GM19438 (cell line): ENCODE data around the gene SLC25A22.

Experiments
- ATAC-seq: cut with Tn5 transposase; IDR thresholded peaks from one replicate; pipeline ENCODE4 v1.9.1; 2021; ENCODE audit warnings: low read depth; ENCODE audit not compliant: unreplicated experiment

Gene SLC25A22

DNA sequence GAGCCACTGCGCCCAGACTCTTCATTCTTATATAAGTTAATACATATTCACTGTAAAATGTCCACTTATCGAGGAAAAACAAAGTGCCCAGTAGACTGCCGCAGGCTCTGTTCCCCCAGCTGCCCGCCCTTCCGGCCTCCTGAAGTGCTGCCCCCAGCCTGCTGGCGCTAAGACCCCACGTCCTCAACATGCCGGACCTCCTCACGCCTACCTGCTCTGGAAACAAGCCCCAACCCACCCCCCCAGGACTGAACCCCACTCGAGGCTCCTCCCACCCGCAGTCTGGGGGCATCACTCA lies 21.9 kb downstream of the SLC25A22 start:
- no peak for ATAC-seq

DNA sequence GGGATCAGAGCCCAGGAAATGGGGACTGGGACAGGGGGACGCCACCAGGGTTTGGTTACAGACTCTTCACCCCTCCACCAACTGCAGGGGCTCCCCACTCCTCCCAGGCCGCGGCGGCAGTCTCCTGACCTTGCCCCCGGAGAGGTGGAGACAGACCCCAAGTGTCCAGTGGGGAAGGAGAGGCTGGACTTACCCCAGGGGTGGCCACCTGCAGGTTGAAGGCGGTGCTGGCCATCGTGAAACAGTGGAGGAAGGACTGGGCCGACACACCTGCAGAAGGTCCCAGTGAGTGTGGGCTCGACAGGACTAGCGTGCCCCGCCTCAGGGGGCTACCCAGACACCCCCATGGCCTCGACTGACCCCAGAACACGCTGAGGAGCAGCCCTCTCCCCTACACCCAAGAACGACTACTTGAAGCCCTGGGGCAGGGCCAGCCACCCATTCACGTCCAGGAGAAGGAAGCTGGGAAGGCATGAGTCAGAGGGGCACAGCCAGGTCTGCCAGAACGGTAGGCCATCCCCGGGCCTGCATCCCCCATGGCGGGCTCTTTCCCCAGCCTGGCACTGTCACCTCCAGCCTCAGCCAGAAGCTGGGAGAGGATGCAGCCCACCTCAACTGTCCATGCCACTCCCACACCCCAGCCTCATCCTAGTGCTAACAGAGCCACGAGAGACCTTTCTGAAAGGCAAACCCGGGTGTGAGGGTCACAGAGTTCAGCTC lies 23.0 kb downstream of the SLC25A22 start:
- no peak for ATAC-seq

DNA sequence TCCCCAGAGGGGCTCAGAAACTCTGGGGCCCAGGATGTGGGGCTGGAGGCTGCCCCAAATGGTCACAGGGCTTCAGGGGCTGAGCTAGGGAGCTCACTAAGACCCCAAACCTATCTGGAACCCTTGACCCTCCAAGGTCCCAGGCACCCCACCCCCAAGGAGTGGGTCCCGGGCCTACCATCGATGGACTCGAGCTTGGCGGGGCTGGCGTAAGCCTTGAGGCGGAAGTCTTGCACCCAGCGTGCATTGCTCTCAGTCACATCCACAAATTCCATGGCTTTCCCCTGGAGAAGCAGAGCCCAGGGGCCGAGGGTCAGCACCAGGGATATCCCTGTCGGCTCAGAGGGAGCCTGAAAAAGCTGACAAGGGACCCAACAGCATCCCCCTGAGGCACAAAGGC lies 24.3 kb downstream of the SLC25A22 start:
- no peak for ATAC-seq

DNA sequence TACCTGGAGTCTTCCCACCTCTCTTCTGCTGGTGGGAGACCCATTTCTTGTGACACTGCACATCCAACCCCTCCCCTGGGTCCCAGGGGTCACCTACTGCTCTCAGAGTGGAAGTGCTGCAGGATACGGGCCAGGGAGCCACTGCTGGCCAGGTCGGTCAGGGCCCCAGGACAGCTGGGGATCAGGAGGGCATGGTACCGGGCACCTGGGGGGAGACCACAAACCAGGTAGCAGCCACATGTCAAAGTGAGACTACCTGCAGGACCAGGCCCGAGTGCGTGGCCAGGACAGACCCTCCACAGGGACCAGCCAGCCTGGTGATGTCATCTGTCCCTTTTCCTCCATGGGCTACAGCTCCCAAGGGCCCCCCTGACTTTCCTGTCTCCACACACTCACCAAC lies 24.7 kb downstream of the SLC25A22 start:
- no peak for ATAC-seq

DNA sequence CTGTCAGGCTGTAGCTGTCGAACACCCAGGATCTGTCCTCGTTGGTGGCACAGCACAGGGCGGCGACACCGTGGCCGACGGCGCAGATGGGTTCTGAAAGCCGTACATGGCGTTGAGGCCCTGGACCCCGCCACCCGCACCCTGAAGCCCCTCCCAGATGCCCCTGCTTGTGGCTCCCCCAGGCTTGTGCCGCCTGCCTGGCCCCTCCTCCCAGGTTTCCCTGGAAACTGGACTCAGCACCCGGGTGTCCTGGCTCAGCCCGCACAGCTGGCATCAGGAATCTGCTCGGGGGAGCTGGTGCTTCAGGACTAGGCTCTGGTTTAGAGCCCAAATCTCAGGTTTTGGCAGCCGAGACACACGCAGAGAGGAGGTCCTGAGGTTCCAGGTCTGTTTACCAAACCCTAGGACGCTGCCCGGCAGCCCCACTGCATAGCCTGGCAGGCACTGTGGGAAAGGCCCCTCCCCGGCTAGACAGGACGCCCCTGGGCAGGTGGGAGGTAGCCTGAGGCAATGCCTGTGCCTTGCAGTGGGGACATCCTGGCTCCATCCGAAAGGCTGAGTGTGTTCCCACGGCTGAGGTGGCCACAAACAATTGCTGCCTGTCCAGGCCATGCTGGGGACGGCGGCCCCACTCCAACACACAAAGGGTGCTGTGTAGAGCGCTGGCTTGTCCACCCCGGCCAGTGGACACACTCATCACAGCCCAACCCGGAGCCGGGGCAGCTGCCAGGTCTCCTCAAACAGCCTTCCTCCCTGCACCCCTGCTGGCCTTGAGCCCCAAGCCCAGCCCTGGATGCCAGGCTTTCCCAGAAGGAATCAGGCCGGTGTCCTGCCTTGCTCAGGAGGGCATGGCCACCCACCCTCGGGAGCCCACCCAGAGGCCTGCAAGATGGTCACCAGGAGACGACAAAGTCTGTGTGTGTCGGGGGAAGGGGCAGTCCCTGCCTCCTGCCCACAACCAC lies 25.4 kb downstream of the SLC25A22 start:
- no peak for ATAC-seq

DNA sequence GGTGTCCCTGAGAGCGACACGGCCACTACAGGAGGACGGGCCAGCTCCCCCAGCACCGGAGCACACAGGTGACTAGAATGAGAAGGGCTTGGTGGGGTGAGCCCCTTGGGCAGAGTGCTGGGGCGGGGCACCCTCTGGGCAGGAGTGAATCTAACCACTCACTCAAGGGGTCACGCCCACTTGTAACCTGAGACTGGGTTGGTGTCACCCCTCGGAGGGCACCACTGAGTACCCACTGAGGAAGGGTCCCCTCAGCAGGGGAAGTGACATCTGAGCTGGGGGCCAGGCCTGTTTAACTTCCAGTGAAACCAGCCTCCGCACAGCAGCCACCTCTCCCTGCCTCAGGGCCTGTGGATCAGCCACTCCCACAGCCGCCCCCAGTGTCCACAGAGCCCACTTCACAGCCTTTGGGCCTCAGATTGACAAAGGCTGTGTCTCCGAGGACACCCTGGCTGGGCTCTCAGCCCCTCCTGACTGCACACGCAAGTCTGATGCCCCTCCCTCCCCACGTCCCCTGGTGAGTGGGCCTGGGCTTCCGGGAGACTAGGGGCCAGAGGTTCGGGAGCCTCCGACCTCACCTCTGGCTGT lies 26.4 kb downstream of the SLC25A22 start:
- ATAC-seq = no peak

DNA sequence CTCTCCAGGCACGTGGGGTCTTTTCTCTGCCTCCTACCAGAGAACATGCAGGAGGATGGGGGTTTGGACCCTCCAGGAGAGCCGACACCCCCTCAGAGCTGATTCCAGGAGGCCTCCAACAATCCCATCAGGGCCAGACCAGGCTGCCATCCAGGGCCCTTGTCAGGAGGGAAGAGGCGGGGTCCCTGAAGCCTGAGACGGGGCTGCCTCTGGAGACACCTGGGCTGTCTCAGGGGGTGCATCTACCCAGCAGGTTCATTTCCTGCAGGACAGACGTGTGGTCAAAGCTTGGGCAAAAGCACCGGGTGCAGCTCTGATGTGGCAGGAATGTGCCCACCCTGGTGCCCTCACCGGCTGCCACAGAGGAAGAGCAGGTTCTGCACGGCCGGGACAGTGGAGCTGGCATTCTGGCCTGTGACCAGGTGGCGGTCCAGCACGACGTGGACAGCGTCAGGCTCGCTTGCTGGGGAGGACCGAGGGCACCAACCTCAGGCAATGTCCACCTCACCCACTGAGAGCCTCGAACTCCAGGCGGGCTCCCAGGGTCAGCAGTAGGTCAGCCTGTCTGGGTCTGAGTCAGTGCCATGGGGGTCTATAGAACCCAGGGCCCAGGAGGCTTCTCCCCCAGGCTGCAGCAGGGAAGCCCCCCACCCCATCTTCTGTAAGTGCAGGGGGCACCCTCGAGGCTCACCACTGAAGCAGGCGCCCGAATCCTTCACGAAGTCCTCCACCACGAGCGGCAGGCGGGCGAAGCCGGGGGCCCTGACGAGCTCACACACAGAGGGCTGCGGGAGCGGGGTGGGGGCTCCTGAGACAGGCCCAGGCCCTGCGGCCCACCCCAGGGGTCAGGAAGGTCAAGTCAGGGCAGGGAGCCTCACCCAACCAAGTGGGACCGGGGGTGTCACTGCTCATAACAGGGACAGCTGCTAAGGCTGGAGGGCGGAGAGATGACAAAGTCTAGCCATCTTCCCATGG lies 27.2 kb downstream of the SLC25A22 start:
- ATAC-seq = no peak

DNA sequence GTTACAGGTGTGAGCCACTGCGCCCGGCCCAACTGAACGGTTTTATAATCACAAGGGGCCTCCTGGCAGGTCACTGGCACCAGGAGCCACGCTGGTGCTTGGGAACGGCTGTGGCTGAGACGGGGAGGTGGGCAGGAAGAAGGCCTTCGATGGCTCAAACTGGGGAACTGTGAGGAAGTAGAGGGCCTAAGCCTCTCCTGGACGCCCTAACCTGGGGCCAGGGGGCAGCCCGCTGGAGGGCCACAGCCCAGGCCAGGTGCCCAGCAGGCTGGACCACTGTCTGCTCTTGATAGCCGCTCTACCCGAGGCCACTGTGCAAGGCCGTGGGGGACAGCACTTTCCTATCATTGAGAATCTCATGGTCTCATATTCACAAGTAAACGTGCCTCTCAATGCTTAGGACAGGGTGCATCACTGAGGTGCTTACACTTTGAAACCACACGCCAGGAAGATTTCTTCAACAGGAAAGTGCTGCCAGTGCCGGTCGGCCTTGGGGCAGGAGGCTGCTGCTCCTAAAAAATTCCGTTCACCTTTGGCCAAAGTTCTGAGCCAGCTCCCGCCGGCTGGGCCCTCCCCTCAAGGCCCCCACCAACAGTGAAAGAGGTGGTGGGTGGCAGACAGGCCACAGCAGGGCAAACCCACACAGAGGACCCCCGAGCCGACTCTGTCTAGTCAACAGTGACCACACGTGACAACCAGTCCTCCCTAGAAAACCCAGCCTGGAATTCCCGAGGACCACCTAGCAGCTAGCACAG lies 28.0 kb downstream of the SLC25A22 start:
- ATAC-seq = no peak

DNA sequence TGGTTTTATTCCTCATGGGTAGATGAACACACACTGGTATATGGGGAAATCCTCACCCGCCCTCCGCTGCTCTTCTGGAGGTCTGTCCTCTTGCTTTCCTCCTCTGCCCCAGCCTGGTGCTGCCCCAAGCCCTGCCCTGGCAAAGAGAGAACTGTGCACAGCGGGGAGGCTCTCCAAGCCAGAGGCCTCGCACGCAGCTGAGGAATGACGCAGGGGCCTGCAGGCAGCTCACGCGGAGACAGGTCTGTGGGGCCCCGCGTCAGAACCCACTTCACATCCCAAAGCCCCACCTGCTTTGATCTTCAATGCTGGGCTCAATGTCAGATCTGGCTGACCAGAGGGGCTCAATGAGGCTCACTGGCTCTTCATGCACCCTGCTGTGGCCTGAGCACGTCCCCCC lies 30.8 kb downstream of the SLC25A22 start:
- ATAC-seq = no peak

DNA sequence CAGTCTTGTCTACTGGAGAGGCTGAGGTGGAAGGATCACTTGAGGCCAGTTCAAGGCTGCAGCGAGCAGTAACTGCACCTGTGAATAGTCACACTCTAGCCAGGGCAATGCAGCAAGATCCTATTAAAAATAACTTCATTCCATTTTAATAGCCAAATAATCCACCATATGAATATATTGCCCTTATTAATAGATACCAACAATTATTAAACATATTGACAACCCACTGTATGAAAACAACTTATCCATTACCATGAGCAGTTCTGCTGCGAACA lies 31.2 kb downstream of the SLC25A22 start:
- no peak for ATAC-seq

DNA sequence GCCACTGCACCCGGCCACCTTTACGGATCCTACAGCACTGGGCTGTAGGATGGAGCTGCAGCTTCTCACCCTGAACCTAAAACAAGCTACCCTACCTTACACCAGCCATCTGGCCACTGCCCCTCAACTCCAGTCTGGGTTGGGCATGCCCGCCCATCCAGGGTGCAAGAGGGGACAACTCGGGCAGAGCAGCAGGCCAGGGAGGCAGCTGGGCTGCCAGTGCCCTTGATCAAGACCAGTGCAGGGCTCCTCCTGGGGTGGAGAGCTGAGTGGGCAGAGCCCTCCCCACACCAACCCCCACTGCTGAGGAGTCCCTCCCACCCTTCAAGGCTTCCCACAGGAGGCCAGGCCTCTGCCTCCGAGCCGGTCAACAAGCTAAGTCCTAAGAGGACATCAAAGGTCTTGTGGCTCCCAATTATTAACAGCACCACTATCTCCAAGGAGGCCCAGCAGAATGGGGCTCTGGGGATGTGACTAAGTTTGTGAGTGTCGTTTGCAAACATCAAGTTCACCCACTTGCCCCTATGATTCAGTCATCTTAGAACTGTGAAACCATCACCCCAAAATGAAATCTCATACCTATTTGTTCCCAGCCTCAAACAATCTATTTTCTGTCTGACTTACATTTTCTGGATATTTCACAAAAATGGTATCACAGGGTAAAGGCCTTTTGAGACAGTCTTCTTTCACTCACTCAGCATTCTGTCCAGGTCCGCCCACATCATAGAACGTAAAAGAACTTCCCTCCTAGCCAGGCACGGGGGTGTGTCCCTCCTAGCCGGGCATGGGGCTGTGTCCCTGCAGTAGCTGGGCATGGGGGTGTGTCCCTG lies 31.8 kb downstream of the SLC25A22 start:
- no peak for ATAC-seq

DNA sequence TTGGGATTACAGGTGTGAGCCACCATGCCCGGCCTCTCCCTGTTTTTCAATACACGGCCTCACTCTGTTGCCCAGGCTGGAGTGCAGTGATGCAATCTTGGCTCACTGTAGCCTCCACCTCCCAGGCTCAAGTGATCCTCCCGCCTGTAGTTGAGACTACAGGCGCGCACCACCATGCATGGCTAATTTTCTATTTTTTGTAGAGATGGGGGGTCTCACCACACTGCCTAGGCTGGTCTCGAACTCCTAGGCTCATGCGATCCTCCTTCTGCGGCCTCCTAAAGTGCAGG lies 32.3 kb downstream of the SLC25A22 start:
- ATAC-seq = no peak

DNA sequence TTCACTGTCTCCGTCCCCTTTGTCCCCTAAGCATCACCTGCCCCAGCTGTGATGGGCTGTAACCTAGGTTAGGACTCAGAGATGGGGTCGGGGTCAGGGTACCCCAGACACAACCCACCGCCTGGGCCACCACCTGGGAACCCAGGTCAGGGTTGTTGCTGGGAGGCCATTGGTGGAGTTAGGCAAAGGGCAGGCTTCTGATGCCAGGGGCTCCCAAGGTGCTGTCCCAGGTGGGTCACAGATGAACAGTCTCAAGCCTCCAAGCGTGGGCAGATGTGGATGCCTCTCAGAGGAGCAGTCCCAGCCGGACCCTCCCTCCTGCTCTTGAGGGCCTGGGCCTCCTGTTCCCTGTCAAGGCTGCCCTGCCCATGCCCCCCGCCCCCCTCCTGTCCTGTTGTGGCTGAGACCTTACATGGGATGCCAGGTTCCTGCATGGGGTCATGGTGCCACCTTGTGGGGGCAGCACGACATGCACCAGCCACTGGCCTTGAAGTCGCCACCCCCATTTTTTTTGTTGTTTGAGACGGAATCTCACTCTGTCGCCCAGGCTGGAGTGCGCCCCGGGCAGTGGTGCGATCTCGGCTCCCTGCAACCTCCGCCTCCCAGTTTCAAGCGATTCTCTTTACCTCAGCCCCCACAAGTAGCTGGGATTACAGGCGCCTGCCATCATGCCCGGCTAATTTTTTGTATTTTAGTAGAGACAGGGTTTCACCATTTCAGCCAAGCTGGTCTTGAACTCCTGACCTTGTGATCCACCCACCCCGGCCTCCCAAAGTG lies 32.9 kb downstream of the SLC25A22 start:
- ATAC-seq = no peak

DNA sequence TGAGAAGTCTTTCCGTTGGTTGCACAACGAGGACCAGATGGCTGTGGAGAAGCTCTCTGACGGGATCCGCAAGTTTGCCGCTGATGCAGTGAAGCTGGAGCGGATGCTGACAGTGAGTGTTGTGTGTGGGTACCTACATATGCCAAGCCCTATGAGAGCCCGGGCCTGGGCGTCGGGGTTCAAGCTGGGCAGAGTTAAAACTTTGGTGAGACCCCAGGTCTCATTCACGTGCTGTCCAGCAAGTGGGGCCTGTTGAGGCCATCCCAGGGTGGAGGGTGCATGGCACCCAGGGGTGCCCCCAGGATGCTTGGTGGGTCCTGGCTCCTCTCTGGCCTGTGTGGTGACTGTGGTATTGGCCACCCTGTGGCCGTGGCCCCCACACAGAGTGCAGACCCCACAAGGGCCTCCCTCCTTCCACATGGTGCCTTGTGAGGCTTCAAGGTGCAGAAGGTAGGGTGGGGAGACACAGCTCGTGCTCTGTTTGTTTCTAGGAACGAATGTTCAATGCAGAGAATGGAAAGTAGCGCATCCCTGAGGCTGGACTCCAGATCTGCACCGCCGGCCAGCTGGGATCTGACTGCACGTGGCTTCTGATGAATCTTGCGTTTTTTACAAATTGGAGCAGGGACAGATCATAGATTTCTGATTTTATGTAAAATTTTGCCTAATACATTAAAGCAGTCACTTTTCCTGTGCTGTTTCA lies 33.6 kb downstream of the SLC25A22 start:
- no peak for ATAC-seq

DNA sequence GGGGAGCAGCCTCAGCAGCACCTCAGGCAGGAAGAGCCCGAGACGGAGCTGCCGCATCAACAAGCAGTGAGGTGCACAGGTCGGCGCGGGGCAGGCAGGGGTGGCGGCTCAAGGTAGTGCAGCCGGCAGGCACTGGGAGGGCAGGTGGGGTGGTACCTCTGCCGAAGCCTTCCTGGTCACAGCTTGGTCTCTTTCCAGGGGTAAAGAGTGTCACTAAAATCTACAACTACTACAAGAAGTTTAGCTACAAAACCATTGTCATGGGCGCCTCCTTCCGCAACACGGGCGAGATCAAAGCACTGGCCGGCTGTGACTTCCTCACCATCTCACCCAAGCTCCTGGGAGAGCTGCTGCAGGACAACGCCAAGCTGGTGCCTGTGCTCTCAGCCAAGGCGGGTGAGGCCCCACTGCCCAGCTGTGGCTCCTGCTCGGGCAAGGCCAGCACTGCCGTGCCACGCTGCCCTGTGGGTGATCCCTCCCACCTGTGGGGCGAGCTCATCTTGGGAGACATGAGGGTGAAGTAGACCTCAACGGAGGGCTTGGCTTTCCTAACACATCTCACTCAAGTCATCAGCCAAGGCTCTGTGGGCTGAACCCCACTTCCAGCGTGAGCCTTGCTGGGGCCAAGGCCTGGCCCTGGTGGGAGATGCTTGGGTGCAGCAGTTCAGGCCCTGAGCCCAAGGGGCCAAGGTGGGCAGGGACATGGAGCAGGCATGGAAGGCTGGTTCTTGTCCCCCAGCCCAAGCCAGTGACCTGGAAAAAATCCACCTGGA lies 34.3 kb downstream of the SLC25A22 start:
- ATAC-seq = no peak

DNA sequence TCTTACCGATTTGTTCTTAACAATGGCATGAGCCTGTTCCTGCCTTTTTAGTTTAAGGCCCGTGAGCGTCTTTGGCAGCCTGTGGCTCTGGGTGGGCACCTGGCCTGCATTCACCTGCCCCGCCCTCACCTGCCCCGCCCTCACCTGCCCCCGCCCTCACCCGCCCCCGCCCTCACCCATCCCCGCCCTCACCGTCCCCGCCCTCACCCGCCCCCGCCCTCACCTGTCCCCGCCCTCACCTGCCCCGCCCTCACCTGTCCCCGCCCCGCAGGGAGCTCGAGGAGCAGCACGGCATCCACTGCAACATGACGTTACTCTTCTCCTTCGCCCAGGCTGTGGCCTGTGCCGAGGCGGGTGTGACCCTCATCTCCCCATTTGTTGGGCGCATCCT lies 35.0 kb downstream of the SLC25A22 start:
- no peak for ATAC-seq

DNA sequence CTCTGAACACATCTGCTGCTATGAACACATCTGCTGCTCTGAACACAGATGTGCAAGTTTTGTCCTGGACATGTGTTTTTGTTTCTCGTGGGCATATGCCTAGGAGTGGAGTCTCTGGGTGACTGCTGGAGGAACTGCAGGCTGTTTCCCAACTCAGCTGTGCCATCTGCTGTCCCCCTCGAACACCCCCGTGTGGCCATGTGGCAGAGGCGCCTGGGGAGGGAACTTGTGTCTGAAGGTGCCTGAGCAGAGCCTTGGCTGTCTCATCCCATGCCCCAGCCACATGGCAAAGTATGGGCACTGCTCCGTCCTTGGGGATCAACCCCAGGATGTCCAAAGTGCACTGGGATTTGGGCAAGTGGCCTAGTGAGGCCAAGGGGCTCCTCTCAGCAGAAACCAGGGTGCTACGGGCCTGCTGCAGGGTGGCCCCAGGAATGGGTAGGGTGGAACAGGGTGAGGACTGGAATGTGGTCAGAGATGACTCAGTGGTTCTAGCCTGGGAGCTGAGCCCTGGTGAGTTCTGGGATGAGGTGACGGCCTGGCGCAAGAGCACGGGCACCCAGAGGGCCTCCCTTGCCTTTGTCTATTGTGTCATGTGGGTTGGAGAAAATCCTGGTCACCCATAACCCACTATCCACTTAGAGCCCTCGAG lies 35.5 kb downstream of the SLC25A22 start:
- no peak for ATAC-seq
